Stimulated activated CD8-positive, alpha-beta memory T cell treated with anti-CD3 and anti-CD28 coated beads, Interleukin-15, amount 100 ng/mL, for 24 hours (primary cell): ENCODE data around the gene SORCS3.

Experiments
- DNase-seq: peaks from one replicate; pipeline ENCODE4 v3.0.0-alpha.2; 2020; ENCODE audit warnings: low read depth

The SORCS3 gene

DNA sequence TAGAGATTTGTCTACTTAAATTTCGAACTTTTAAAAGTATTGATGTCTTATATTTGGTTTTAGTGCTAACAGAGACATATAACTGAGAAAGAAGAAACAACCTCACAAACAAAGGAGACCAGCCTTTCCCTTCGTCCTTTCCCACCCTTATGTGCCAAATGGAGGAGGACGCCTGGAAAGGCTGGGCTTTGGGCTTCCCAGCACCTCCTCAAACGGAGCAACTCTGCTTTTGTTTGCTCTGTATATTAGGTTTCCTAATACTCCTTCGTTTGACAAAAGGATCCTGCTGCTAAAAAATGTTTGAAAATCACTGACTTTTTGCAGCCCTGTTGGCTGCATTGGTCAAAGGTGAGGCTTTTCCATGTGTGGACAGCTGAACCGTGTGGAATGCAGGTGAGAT is 471.8 kb downstream of the SORCS3 start:
- DNase-seq, result no peak

DNA sequence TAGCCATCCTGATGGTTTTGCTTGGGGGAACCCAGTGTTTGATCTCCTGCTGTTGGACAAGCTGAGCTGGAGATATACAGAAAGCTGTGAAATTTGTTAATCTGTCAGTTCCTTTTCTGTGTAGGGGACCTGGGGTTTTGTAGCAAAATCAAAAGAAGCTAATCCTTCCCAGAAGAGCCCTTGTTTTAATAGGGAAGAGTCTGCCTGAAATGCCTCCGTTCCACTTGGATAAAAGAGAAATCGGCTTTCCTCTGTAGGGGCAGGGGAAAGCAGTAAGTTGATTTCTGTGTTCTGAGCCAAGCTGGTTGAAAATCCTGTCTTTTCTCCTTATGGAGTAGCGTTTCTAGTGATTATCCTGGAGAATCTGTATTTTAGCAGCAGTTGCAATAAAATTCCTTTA is 472.6 kb downstream of the SORCS3 start:
- no peak for DNase-seq

DNA sequence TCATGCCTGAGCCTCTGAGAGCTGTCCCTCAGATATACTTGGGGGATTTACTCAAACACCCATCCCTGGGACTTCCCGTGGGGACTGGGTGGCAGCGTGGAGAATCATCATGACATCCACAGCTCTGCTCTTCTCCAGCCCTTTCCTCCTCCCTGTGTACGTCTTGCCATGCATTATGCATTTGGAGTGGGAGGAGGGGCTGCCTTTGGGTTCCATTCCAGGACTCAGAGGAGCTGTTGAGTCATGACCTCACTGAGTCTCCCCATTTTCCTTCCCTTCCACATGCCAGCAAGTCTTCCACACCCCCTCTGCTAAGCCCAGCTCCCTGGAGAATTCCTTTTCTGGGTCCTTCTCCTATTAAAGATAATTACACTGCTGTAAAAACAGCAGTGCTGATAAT is 480.7 kb downstream of the SORCS3 start:
- no peak for DNase-seq

DNA sequence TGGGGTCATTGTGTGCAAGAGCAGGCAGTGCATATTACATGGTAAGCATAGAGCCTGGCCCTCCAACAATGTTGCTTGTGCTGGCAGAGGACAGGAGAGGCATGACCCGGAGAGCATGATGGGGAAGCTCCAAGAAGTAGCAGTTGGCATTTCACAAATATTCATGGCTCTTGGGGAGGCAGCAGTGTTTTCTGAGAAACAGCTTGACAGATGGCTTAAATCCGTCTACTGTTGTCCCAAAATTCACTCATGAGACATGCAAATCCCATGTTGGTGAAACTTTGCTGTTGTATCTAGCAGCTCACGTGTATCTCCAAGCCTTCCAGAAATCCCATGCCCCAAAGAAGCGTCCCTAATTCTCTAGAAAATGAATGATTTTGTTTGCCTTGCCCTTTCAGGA is 487.0 kb downstream of the SORCS3 start:
- DNase-seq, result no peak

GRCh38 chr10:105138358-105138757 is 497.3 kb downstream of the SORCS3 start:
- DNase-seq, result no peak

DNA sequence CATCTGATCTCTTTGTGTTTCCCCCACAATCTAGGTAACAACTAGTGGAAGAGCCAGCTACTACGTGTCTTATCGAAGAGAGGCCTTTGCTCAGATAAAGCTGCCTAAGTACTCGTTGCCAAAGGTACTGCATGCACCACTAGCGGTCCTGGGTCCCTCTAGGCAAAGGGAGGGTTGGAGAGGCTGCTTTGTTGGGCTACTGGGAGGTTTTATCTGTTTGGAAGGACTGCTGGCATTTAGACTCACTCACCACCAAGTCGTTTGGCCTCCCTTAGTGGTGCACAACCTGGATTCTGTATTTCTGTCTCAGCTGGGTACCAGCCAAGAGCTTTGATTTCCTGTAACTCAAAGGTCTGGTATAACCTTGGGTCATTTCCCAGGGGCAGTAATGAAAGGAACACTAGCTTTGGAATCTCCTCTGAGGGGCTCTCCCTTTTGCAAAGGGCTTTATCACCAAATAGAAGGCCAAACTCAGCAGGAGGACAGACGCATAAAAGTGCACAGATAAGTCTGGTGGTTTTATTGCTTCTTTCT is 498.3 kb downstream of the SORCS3 start:
- no peak for DNase-seq

DNA sequence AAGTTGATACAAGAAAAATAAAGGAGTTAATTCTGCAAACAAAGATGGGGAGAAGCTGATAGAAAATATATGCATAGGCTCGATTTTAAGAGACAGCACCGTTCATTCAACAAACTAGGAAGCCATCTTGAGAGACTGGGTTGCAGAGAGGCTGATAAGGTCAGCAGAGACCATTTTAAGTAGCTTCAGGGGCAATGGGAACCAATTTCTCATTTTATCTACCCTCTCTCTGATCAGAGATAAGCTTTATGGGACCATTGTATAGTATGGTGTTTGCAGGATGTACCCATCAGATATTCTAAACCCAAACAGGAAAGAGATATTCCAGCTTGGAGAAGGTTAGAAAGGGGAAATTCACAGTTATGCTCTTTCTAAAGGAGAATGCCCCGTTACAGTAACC is 499.5 kb downstream of the SORCS3 start:
- DNase-seq, result no peak

- no peak for DNase-seq
Observed at GRCh38 chr10:105145711-105146110, 504.6 kb downstream of the SORCS3 start.

DNA sequence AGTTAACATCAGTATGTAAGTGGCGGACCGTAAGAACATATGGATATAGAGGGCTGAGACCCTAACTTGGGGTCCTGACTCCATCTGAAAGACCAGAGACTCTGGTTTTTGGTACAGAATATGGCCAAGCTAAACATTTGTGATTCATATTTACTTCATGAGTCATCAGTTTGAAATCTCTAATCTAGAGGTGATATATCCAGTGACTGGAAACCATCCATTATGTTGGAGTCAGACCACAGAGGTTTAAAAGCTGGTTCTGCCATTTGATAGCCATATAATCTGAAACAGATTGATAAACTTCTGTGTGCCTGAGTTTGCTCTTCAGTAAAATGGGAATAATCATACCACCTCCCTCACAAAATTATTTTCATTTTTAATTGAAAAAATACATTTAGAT is 505.3 kb downstream of the SORCS3 start:
- no peak for DNase-seq

DNA sequence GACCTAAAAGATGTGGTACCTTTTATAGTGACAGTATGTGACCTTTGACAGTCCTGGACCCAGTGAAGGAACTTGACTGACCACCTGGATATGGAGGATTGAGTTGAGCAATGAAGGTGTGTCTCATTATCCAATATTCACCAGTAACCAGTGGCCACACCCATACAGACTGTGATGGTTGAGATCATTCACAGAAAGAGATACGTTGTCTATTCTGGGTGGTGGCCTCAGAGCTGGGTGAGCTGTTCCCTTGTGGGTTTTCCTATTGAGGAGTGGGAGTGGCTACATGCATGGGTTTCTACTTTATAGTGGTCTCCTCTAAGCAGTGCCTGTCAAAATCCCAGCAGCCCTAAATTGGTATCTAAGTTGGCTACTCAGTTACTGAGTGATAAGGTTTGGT is 507.4 kb downstream of the SORCS3 start:
- DNase-seq, result no peak

GRCh38 chr10:105148921-105149320 is 507.8 kb downstream of the SORCS3 start:
- no peak for DNase-seq

GRCh38 chr10:105149371-105149891 is 508.3 kb downstream of the SORCS3 start:
- DNase-seq, result no peak

- no peak for DNase-seq
Observed at GRCh38 chr10:105150259-105150880, 509.3 kb downstream of the SORCS3 start.

DNA sequence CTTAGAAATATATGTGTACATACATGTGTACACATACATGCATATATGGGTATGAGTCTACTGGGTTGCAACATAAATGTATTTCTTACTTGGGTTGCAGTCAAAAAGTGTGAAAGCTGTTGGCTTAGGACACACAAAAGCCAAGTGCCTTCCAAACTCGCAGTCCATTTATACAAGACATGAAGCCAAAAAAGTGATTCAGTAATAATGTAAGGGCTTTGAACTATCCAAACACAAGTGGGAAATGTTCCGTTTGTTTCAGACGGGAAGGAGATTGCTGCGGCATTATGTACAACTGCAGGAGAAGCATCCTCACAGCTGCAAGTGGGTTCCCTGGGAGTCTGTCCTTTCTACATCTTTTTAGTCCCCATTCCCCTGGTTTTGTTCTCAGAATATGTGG is 513.6 kb downstream of the SORCS3 start:
- DNase-seq, result no peak

DNA sequence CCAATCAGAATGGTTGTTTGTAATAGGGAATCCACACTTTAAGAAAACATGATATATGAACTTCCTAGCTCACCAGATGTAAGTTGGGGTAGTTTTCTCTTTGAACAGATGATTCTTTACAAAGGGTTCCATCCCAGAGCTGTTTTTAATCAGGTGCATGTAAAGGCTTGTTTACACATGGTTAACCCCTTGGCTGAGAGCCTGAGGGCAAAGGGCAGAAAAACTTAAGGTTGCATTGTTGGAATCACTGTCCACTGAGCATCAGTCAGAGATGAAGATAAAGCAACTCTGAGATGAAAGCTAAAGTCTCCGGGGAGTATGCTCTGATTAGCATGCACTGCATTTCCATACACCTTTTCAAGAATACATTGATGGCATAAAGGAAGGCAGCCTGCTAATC is 518.2 kb downstream of the SORCS3 start:
- DNase-seq, result no peak

GRCh38 chr10:105161149-105161548 is 520.1 kb downstream of the SORCS3 start:
- no peak for DNase-seq

DNA sequence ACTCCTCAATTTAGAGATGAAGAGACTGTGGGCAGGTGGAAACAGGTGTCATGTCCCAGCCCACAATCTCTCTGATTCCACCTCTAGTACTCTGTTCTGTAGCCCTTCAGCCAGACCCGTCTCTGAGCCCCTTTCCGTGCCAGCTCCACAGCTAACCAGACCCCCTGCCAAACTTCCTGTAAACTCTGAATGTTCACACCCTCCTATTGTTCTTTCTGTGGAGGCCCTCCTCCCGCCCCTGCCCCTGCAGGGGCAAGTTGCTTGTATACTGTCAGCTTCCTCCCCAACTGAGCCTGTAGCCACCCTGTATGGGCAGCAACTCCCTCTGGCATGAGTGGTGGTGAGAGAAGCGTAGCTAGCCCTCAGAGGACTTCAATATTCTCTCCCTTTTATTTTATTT is 520.7 kb downstream of the SORCS3 start:
- DNase-seq, result no peak

GRCh38 chr10:105170521-105170920 is 529.4 kb downstream of the SORCS3 start:
- no peak for DNase-seq

DNA sequence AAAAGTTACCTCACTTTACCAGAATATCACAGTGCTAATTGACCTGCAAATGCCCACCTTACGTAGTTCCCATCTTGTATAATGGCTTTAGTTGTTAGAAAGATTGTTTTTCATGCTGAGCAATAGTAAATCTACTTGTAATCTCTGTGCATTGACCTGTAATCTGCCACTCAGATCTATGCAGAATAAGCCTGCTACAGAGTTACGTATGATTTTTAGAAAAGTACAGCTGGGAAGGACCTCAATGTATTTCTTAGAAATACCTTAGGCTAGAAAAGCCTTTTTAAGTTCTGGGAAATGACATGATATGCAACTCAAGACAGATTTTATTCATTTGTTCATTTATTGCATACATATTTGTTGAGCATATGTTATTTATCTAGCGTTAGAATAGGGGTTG is 530.9 kb downstream of the SORCS3 start:
- no peak for DNase-seq

GRCh38 chr10:105181626-105182025 is 540.5 kb downstream of the SORCS3 start:
- no peak for DNase-seq

DNA sequence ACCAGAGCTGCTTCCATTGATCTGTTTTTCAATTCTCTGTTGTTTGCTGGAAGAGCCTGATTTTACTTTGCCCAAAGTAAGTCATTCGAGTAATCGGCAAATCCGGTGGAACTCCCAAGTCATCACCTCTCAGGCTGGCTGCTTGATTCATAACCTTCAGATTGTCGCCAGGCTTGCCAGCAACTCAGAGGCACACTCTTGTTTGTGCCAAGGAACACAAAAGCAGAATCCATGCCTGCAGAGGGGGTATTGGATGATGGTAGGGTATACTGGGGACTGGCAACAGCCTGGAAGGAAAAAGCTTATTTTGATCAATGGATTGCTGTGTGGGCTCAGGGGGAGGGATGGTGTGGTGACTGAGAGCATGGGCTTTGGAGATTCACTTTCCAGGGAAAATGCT is 542.4 kb downstream of the SORCS3 start:
- DNase-seq, result no peak

GRCh38 chr10:105185161-105185560 is 544.1 kb downstream of the SORCS3 start:
- DNase-seq, result no peak

- no peak for DNase-seq
Observed at GRCh38 chr10:105187243-105187642, 546.2 kb downstream of the SORCS3 start.

DNA sequence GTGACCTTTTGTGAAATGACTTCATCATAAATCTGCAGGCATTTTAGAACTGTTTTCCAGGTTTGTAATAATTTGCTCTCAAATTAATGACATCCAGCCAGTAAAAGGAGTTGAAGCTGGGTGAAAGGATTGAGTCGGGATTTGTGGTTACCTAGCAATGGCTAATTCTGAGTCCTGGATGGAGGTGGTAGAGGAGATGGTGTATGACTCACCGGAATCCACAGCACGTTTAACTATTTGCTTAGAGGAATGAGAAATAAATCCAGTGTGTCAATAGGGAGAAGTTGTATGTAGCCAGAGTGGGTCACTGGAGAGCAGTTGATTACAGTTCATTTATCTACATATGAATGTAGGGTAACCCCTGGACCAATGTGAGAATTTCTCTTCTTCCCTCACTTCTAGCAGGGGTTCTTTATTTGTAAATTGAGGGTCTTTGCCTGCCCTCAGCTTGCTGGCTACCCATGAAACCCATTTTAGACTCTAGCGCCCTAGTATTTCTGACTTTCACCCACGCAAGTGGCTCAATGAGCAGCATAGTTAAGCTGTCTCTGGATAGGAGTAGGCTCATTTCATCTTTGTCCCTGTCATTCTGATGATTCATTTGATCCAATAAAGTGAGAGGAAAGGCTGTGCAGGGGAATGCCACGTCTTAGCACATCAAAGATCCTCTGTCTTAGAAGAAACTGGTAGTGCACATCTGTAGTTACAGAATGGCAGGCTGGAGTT is 547.8 kb downstream of the SORCS3 start:
- no peak for DNase-seq
